IMR-90 (cell line): ENCODE results near the gene RPGRIP1L. TPM values are rescaled to one million over a fixed set of nuclear protein-coding genes. Genes with fewer than 3 reads are reported as not detected.

ENCODE experiments used
- ATAC-seq: fragments of 200-7000 bp; cut with Tn5 transposase; 2 replicates; pipeline ENCODE4 v1.9.1; 2020; ENCODE audit warnings: low read depth, mild to moderate bottlenecking, moderate library complexity
- BruUV-seq: library from RNA; stranded (reverse); fragments of 400-500 nt; replicated peaks from 2 replicates; lab custom pipeline; 2021; lab: Mats Ljungman, UMichigan
- CTCF ChIA-PET: fragments of 300-600 bp; formaldehyde crosslinking; extraction: SDS; loops from one replicate; lab custom pipeline; 2021; ENCODE audit warnings: antibody characterized with exemption; lab: Yijun Ruan, JAX
- POLR2A ChIA-PET: fragments of 300-600 bp; sonication (Branson Sonifier 250); formaldehyde crosslinking; loops from one replicate; lab custom pipeline; 2022; ENCODE audit warnings: antibody characterized with exemption; ENCODE audit not compliant: unreplicated experiment; lab: Charles Lee
- DNase-seq: peaks from one replicate; pipeline ENCODE4 v3.0.0; 2013
- H2AFZ ChIP-seq: replicated peaks from 2 replicates; pipeline ENCODE3; 2013; ENCODE audit warnings: low read length, mild to moderate bottlenecking; ENCODE audit not compliant: poor library complexity
- H2AK5ac ChIP-seq: 2 replicates; pipeline ENCODE4 v1.6.1; 2013; ENCODE audit warnings: low read depth, low read length, inconsistent platforms
- H2AK9ac ChIP-seq: replicated peaks from 2 replicates; pipeline ENCODE3; 2013; ENCODE audit warnings: mild to moderate bottlenecking, low read depth, low read length, moderate library complexity; ENCODE audit not compliant: poor library complexity
- H2BK120ac ChIP-seq: 2 replicates; pipeline ENCODE4 v1.6.1; 2013; ENCODE audit warnings: low read depth, low read length, inconsistent platforms
- H2BK15ac ChIP-seq: 3 replicates; pipeline ENCODE4 v1.6.1; 2013; ENCODE audit warnings: low read depth, low read length, inconsistent platforms
- H2BK20ac ChIP-seq: 2 replicates; pipeline ENCODE4 v1.6.1; 2013; ENCODE audit warnings: low read depth, mild to moderate bottlenecking, inconsistent platforms, low read length, moderate library complexity
- H2BK5ac ChIP-seq: 2 replicates; pipeline ENCODE4 v1.6.1; 2013; ENCODE audit warnings: mild to moderate bottlenecking, low read depth, low read length, inconsistent platforms; ENCODE audit not compliant: poor library complexity, severe bottlenecking
- H3K14ac ChIP-seq: replicated peaks from 2 replicates; pipeline ENCODE4 v1.6.1; 2013; ENCODE audit warnings: low read depth, low read length, inconsistent platforms
- H3K18ac ChIP-seq: 2 replicates; pipeline ENCODE4 v1.6.1; 2013; ENCODE audit warnings: low read depth, low read length, control low read depth
- H3K23ac ChIP-seq: 2 replicates; pipeline ENCODE4 v1.6.1; 2013; ENCODE audit warnings: low read depth, low read length, inconsistent platforms
- H3K27ac ChIP-seq: 2 replicates; pipeline ENCODE4 v1.5.1; 2013; ENCODE audit warnings: mild to moderate bottlenecking, control low read depth, low read length; ENCODE audit not compliant: insufficient read depth
- H3K27me3 ChIP-seq: 2 replicates; pipeline ENCODE4 v1.6.1; 2013; ENCODE audit warnings: low read length; ENCODE audit not compliant: control insufficient read depth, insufficient read depth
- H3K36me3 ChIP-seq: 2 replicates; pipeline ENCODE4 v1.6.1; 2013; ENCODE audit warnings: low read length, mixed read lengths; ENCODE audit not compliant: control insufficient read depth, insufficient read depth
- H3K4ac ChIP-seq: 2 replicates; pipeline ENCODE4 v1.6.1; 2013; ENCODE audit warnings: low read depth, low read length, inconsistent platforms
- H3K4me1 ChIP-seq: 2 replicates; pipeline ENCODE4 v1.6.1; 2013; ENCODE audit warnings: low read length, mixed read lengths; ENCODE audit not compliant: control insufficient read depth, insufficient read depth
- H3K4me2 ChIP-seq: 2 replicates; pipeline ENCODE4 v1.6.1; 2013; ENCODE audit warnings: low read depth, mild to moderate bottlenecking, control low read depth, low read length, moderate library complexity
- H3K4me3 ChIP-seq: 2 replicates; pipeline ENCODE4 v1.5.1; 2013; ENCODE audit warnings: low read depth, mild to moderate bottlenecking, control low read depth, low read length, moderate library complexity; ENCODE audit not compliant: insufficient read depth
- H3K56ac ChIP-seq: 2 replicates; pipeline ENCODE4 v1.6.1; 2013; ENCODE audit warnings: low read length, inconsistent platforms; ENCODE audit not compliant: insufficient read depth; ENCODE audit errors: extremely low read depth
- H3K79me1 ChIP-seq, 2 experiments: 2 replicates each; pipeline ENCODE4 v1.6.1; 2013; ENCODE audit warnings: low read length in 2 of 2, inconsistent platforms in 1 of 2, low read depth in 1 of 2
- H3K9ac ChIP-seq: 2 replicates; pipeline ENCODE4 v1.6.1; 2013; ENCODE audit warnings: low read depth, low read length, control low read depth
- H3K9me1 ChIP-seq: 2 replicates; pipeline ENCODE4 v1.6.1; 2013; ENCODE audit warnings: low read length, inconsistent platforms; ENCODE audit not compliant: insufficient read depth
- H3K9me3 ChIP-seq: 2 replicates; pipeline ENCODE4 v1.6.1; 2013; ENCODE audit warnings: low read length; ENCODE audit not compliant: control insufficient read depth, insufficient read depth
- H4K20me1 ChIP-seq: 2 replicates; pipeline ENCODE4 v1.6.1; 2013; ENCODE audit warnings: low read length, inconsistent platforms; ENCODE audit not compliant: insufficient read depth
- H4K5ac ChIP-seq: 2 replicates; pipeline ENCODE4 v1.6.1; 2013; ENCODE audit warnings: mild to moderate bottlenecking, low read depth, low read length, control low read depth
- H4K8ac ChIP-seq, 2 experiments: 2 replicates each; pipeline ENCODE4 v1.6.1; 2013; ENCODE audit warnings: low read depth in 2 of 2, low read length in 2 of 2, control low read depth in 1 of 2, inconsistent platforms in 1 of 2
- H4K91ac ChIP-seq: 2 replicates; pipeline ENCODE4 v1.6.1; 2013; ENCODE audit warnings: low read depth, low read length, inconsistent platforms; ENCODE audit not compliant: insufficient read depth
- CEBPB ChIP-seq: IDR thresholded peaks from 2 replicates; pipeline ENCODE4 v1.6.1; 2012; ENCODE audit warnings: low read depth, low read length, improper control_type of control experiment
- CTCF ChIP-seq: conservative IDR thresholded peaks from 2 replicates; pipeline ENCODE4 v1.5.1; 2012; ENCODE audit warnings: mild to moderate bottlenecking, low read depth, low read length, improper control_type of control experiment
- MAFK ChIP-seq: IDR thresholded peaks from 2 replicates; pipeline ENCODE4 v1.6.1; 2012; ENCODE audit warnings: low read depth, low read length, improper control_type of control experiment
- NFE2L2 ChIP-seq: fragments of 150-350 bp; IDR thresholded peaks from 2 replicates; pipeline ENCODE4 v1.6.1; 2016; ENCODE audit warnings: low read depth, mild to moderate bottlenecking, low read length
- POLR2A ChIP-seq: IDR thresholded peaks from 2 replicates; pipeline ENCODE4 v1.6.1; 2012; ENCODE audit warnings: mild to moderate bottlenecking, low read depth, low read length
- RCOR1 ChIP-seq: IDR thresholded peaks from 2 replicates; pipeline ENCODE4 v1.6.1; 2012; ENCODE audit warnings: mild to moderate bottlenecking, low read length, improper control_type of control experiment; ENCODE audit not compliant: insufficient replicate concordance
- WGBS, 2 experiments: methylation state at CpG; one replicate each; pipeline versions ENCODE4 v1.1.5 to v1.1.7; 2013; ENCODE audit warnings: missing lambda C conversion rate in 2 of 2; ENCODE audit not compliant: insufficient read length in 1 of 2; ENCODE audit errors: extremely low coverage in 2 of 2; 5-methylcytosine and 5-hydroxymethylcytosine counted together
- dilution Hi-C: fragments of 300-500 bp; cut with HindIII; formaldehyde crosslinking; loops from one replicate; pipeline ENCODE4 v1.14.3; 2018; ENCODE audit warnings: low sequenced_read_pairs; ENCODE audit not compliant: unreplicated experiment
- in situ Hi-C: fragments of 300-500 bp; cut with MboI; formaldehyde crosslinking; loops from 3 replicates; pipeline ENCODE4 v1.14.3; 2019; ENCODE audit warnings: low sequenced_read_pairs, inconsistent platforms, mixed read lengths
- intact Hi-C: fragments of 100-400 bp; cut with micrococcal nuclease; formaldehyde crosslinking; loops from 2 replicates; pipeline ENCODE4 v1.10.0; 2022
- polyA plus RNA-seq, 3 experiments: library from polyadenylated mRNA; depleted of rRNA; stranded (reverse); fragments of >200 nt; gene quantifications; 2 replicates each; pipeline ENCODE4 v1.2.3, GENCODE V29; 2012; ENCODE audit warnings: low replicate concordance in 1 of 3
- total RNA-seq: library from RNA; depleted of rRNA; stranded (reverse); fragments of >200 nt; gene quantifications from 2 replicates; pipeline ENCODE4 v1.2.3, GENCODE V29; 2012

Gene RPGRIP1L
- total and polyA plus RNA-seq, 2 of the 4 experiments (the other 2 are of a cell fraction) = 7.3 to 10.4 TPM

DNA sequence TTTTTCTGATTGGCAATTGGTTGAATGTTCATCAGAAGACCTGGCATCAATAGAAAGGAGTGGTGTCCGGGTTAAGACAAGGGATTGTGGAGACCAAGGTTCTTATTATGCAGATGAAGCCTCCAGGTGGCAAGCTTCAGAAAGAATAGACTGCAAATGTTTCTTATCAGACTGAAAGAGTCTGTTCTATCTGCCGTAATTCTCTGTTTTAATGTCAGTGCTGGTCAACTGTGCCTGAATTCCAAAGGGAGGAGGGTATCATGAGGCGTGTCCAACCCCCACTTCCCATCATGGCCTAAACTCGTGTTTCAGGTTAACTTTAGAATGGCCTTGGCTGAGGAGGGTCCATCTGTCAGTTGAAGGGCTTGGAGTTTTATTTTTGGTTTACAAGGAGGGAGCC lies 140.2 kb downstream of the RPGRIP1L start:
- 60% methylated on average over 1 of the region's 4 CpGs; no CpG with 5 or more reads in 1 of the 2 experiments for WGBS, 2 experiments
- no peak overlapping the region for H2BK20ac ChIP-seq

More for the DNA sequence above, 140.2 kb downstream of the RPGRIP1L start:
- no peaks in the 10 kb centered on the region for H3K9me3 ChIP-seq
- H3K4ac ChIP-seq = no peak overlapping the region
- CTCF ChIA-PET = no interaction called here
- DNase-seq = no peak
- no TSS peak for BruUV-seq
- H4K91ac ChIP-seq = no peak overlapping the region
- H2BK120ac ChIP-seq = no peak overlapping the region
- no peaks in the 10 kb centered on the region for H3K9me1 ChIP-seq
- no peak overlapping the region for H3K23ac ChIP-seq
- in situ Hi-C loops = no loop called here
- H3K27me3 ChIP-seq = peaks cover 3% of the 10 kb centered on the region
- no peaks in the 10 kb centered on the region for H3K79me1 ChIP-seq
- dilution Hi-C loops = no loop called here
- no peak overlapping the region for H3K56ac ChIP-seq
- no peaks in the 10 kb centered on the region for H3K4me1 ChIP-seq
- H2BK15ac ChIP-seq = no peak overlapping the region
- POLR2A ChIA-PET = no interaction called here
- no peak for ATAC-seq
- H2BK5ac ChIP-seq = no peak overlapping the region
- no peak overlapping the region for H4K5ac ChIP-seq
- H4K20me1 ChIP-seq = no peaks in the 10 kb centered on the region
- no peaks in the 10 kb centered on the region for H3K36me3 ChIP-seq
- no peak overlapping the region for H3K18ac ChIP-seq
- TF ChIP-seq MAFK = no peak
- no peak for TF ChIP-seq CTCF
- TF ChIP-seq NFE2L2 = no peak
- no peak for TF ChIP-seq CEBPB
- no peak for TF ChIP-seq RCOR1
- TF ChIP-seq POLR2A = no peak
- H3K9ac ChIP-seq = no peak overlapping the region
- no peak overlapping the region for H3K14ac ChIP-seq
- no peak overlapping the region for H3K27ac ChIP-seq
- no peak overlapping the region for H4K8ac ChIP-seq
- H2AK5ac ChIP-seq = no peak overlapping the region
- H2AFZ ChIP-seq = no peak overlapping the region
- no peak overlapping the region for H3K4me3 ChIP-seq
- no peak overlapping the region for H3K4me2 ChIP-seq
- intact Hi-C loops = no loop called here
- no peak overlapping the region for H2AK9ac ChIP-seq
